Adrenal gland (tissue), 12 donors: ENCODE measurements around the gene SCAI. TPM values are rescaled to one million over a fixed set of nuclear protein-coding genes. Genes with fewer than 3 reads are reported as not detected.
"Not testable (repeated sequence)": the region's sequence is repeated elsewhere in the genome, so short reads cannot be mapped to it uniquely, and the experiment has no call there.

ENCODE experiments used
- DNase-seq, 7 donors: peaks; one replicate each; pipeline ENCODE4 v3.0.0-alpha.2; 2019 to 2020
- H3K27ac ChIP-seq, 5 donors: fragments of 200-600 bp; sonication (generic) in 4 of 5; 1 replicate in 3 of 5; 2 replicates in 2 of 5; pipeline versions ENCODE4 v1.5.1 to v1.8.0; 2016 to 2020; ENCODE audit warnings: mild to moderate bottlenecking in 1 of 5
- H3K27me3 ChIP-seq: fragments of 200-600 bp; 2 replicates; pipeline ENCODE4 v1.8.0; 2021
- H3K36me3 ChIP-seq, 2 donors: fragments of 200-600 bp; replicated peaks in 1 of 2; 1 replicate in 1 of 2; 2 replicates in 1 of 2; pipeline versions ENCODE4 v1.5.1 to v1.8.0; 2018 to 2022
- H3K4me1 ChIP-seq, 2 donors: fragments of 200-600 bp; replicated peaks in 1 of 2; 1 replicate in 1 of 2; 2 replicates in 1 of 2; pipeline versions ENCODE4 v1.5.1 to v1.8.0; 2018 to 2021
- H3K4me3 ChIP-seq, 4 donors: fragments of 200-600 bp; sonication (generic) in 3 of 4; one replicate each; pipeline ENCODE4 v1.5.1; 2016 to 2018
- H3K9me3 ChIP-seq, 3 donors: fragments of 200-600 bp; sonication (generic) in 1 of 3; replicated peaks in 1 of 3; 1 replicate in 2 of 3; 2 replicates in 1 of 3; pipeline versions ENCODE4 v1.5.1 to v1.8.0; 2016 to 2021
- CTCF ChIP-seq, 6 experiments: fragments of 450-650 bp in 4 of 6; fragments of 200-600 bp in 2 of 6; sonication (generic) in 1 of 6; IDR thresholded peaks; 1 replicate in 5 of 6; 2 replicates in 1 of 6; pipeline versions ENCODE4 v1.5.1 to v1.8.0; 2016 to 2021; ENCODE audit warnings: antibody characterized with exemption in 6 of 6, mild to moderate bottlenecking in 2 of 6, moderate library complexity in 1 of 6
- POLR2A ChIP-seq, 2 donors: fragments of 450-650 bp; IDR thresholded peaks; one replicate each; pipeline ENCODE4 v1.6.1; 2017; ENCODE audit warnings: antibody characterized with exemption in 2 of 2, mild to moderate bottlenecking in 2 of 2, moderate library complexity in 1 of 2
- WGBS, 4 donors: extraction: QIAGEN DNeasy Blood & Tissue Kit in 2 of 4; methylation state at CpG; one replicate each; pipeline versions ENCODE4 v1.1.5 to v1.1.7; 2013 to 2017; 5-methylcytosine and 5-hydroxymethylcytosine counted together
- intact Hi-C, 2 donors: fragments of 100-400 bp; cut with DNase I; formaldehyde crosslinking; loops; one replicate each; pipeline versions ENCODE4 v1.14.1 to v1.15.0; 2022 to 2023
- polyA plus RNA-seq, 3 donors: library from polyadenylated mRNA; stranded (reverse); fragments of 200-250 nt in 2 of 3; fragments of 350-450 nt in 1 of 3; fragmentation: Illumina TruSeq in 1 of 3; extraction: RNeasy Lipid Tissue Mini Kit (QIAGEN cat#74804) in 1 of 3; gene quantifications; one replicate each; pipeline ENCODE4 v1.2.3, GENCODE V29; 2013 to 2014
- total RNA-seq, 9 donors: library from RNA; depleted of rRNA in 4 of 9; stranded (reverse); fragments of >200 nt in 4 of 9; fragments of 120-200 nt in 1 of 9; fragmentation: NEBNext Ultra II Directional in 1 of 9; extraction: Animal tissue kit (Norgen Biotek cat#: 25700) in 1 of 9; gene quantifications; one replicate each; pipeline versions ENCODE4 v1.1.0 to v1.2.4, GENCODE V29; 2013 to 2023
- donor health status: healthy with polysubstance abuse.
- donor health status: Bipolar disorder and iron deficiency.
- donor health status: DM: yes; HTN: yes; CAD: no.
- donor health status: DM: no; HTN: no; CAD: no.
- donor health status: DM: no; HTN: no; CAD: no.
- donor health status: DM: yes; HTN: yes; CAD: no.

Gene SCAI
- total and polyA plus RNA-seq, 12 donors = 1.4 to 19.6 (median 9.2) TPM

- no peak for DNase-seq
- TF ChIP-seq CTCF (IDR thresholded peaks at IDR 0.05) (no peak), POLR2A (IDR thresholded peaks at IDR 0.05) (no peak)
- intact Hi-C loops = no loop called here
- Histone ChIP-seq H3K4me1 (peaks cover 0 to 6% of the 10 kb centered on the region in 2 donors), H3K36me3 (no peaks in the 10 kb centered on the region), H3K4me3 (no peak overlapping the region), H3K27ac (no peak overlapping the region), H3K9me3 (no peaks in the 10 kb centered on the region), H3K27me3 (no peaks in the 10 kb centered on the region)
- WGBS, 4 donors = 66 to 81% (median 74%) methylated on average over 2 of the region's 2 CpGs
Measured at GRCh38 chr9:125121146-125121545, 22.2 kb downstream of the SCAI start.

GRCh38 chr9:125119643-125120286 lies 23.6 kb downstream of the SCAI start:
- no peak overlapping the region for H3K4me3 ChIP-seq
- no peaks in the 10 kb centered on the region for H3K9me3 ChIP-seq
- H3K4me1 ChIP-seq = no peaks in the 10 kb centered on the region
- H3K27me3 ChIP-seq = no peaks in the 10 kb centered on the region
- no peak for TF ChIP-seq POLR2A (IDR thresholded peaks at IDR 0.05)
- TF ChIP-seq CTCF (IDR thresholded peaks at IDR 0.05) = no peak
- intact Hi-C loops = no loop called here
- peak in 2 of 7 donors; percentile 24 to 35 for DNase-seq
- H3K36me3 ChIP-seq = no peaks in the 10 kb centered on the region
- H3K27ac ChIP-seq = peak overlapping the region in 1 of 5 donors; percentile 38
- WGBS, 4 donors = 71 to 78% (median 73%) methylated on average over 4 of the region's 4 CpGs

GRCh38 chr9:125118696-125119095 lies 24.6 kb downstream of the SCAI start:
- intact Hi-C loops, H3K9me3 ChIP-seq, H3K36me3 ChIP-seq, H3K27ac ChIP-seq, H3K4me3 ChIP-seq, H3K27me3 ChIP-seq, H3K4me1 ChIP-seq, DNase-seq: not testable (repeated sequence)
- WGBS, 4 donors = 65 to 100% (median 95%) methylated on average over 2 of the region's 2 CpGs

- H3K4me3 ChIP-seq, H3K27ac ChIP-seq, H3K36me3 ChIP-seq, H3K9me3 ChIP-seq, H3K4me1 ChIP-seq, H3K27me3 ChIP-seq, DNase-seq, intact Hi-C loops: not testable (repeated sequence)
- 71 to 92% (median 83%) methylated on average over 4 of the region's 4 CpGs for WGBS, 4 donors
Measured at GRCh38 chr9:125114503-125114902, 28.8 kb downstream of the SCAI start.

GRCh38 chr9:125110464-125110863 lies 32.9 kb downstream of the SCAI start:
- TF ChIP-seq POLR2A (IDR thresholded peaks at IDR 0.05) = no peak
- no peak for TF ChIP-seq CTCF (IDR thresholded peaks at IDR 0.05)
- H3K27ac ChIP-seq = no peak overlapping the region
- intact Hi-C loops = no loop called here

GRCh38 chr9:125108541-125108940 lies 34.8 kb downstream of the SCAI start:
- H3K4me1 ChIP-seq, H3K27ac ChIP-seq, H3K27me3 ChIP-seq, DNase-seq, H3K9me3 ChIP-seq, H3K4me3 ChIP-seq, H3K36me3 ChIP-seq, intact Hi-C loops: not testable (repeated sequence)
- 95 to 98% (median 97%) methylated on average over 4 to 24 of the region's 33 CpGs for WGBS, 4 donors

More at GRCh38 chr9:125110464-125110863, 32.9 kb downstream of the SCAI start:
- Histone ChIP-seq H3K9me3 (peaks cover 0 to 4% (median 0%) of the 10 kb centered on the region in 3 donors), H3K27me3 (no peaks in the 10 kb centered on the region), H3K4me3 (no peak overlapping the region), H3K36me3 (no peaks in the 10 kb centered on the region), H3K4me1 (peaks cover 0 to 5% of the 10 kb centered on the region in 2 donors)
- WGBS, 4 donors = 92 to 100% (median 100%) methylated on average over 2 of the region's 2 CpGs
- DNase-seq = no peak
